ENCODE results near the gene SLC9A3. TPM values are rescaled to one million over a fixed set of nuclear protein-coding genes. Genes with fewer than 3 reads are reported as not detected.
A peak's percentile ranks its signal among the peaks of the same experiment; 100 is the strongest.

Gene SLC9A3
- total RNA-seq, 1 experiment from 2014 or later = 1.5 TPM

- Histone ChIP-seq H3K9me2 (ENCODE audit: insufficient read depth) (no peaks in the 10 kb centered on the region), H3K79me2 (ENCODE audit: insufficient read depth, low read length) (no peaks in the 10 kb centered on the region), H3K27ac (ENCODE audit: low read depth, low read length) (no peak overlapping the region), H3K4me3 (replicated peaks in 1 of 2; ENCODE audit: low read depth in 1 of 2, low read length in 2 of 2) (no peak overlapping the region), H3K9me3 (ENCODE audit: control insufficient read depth in 1 of 2, insufficient read depth in 1 of 2, low read depth in 1 of 2, low read length in 2 of 2) (no peaks in the 10 kb centered on the region), H3K9ac (ENCODE audit: low read length) (no peak overlapping the region), H3K4me2 (ENCODE audit: low read length) (no peak overlapping the region), H3K4me1 (ENCODE audit: control insufficient read depth in 1 of 2, insufficient read depth in 2 of 2, low read length in 2 of 2) (peaks cover 0 to 3% of the 10 kb centered on the region in 2 experiments; a peak in 2 of 4 replicates), H4K20me1 (ENCODE audit: insufficient read depth) (no peaks in the 10 kb centered on the region), H3K27me3 (ENCODE audit: insufficient read depth, low read length) (no peaks in the 10 kb centered on the region), H3K36me3 (ENCODE audit: control insufficient read depth in 1 of 2, insufficient read depth in 2 of 2, low read length in 2 of 2) (no peaks in the 10 kb centered on the region), H2AFZ (ENCODE audit: low read depth, low read length, poor library complexity, severe bottlenecking) (no peak overlapping the region)
- ChIA-PET CTCF (interaction anchor here (1.0 to 3.6 kb wide), 3 partner anchors 10 to 120 kb away, joined by 3 to 21 read pairs (median 6); no protein-coding TSS in a partner anchor), RAD21 (ENCODE audit: low non-redundant PET in 1 of 2, low total read pairs in 2 of 2, uncharacterized antibody in 2 of 2, unreplicated experiment in 2 of 2) (interaction anchor here in 1 of 2 experiments (0.6 to 1.1 kb wide), 2 partner anchors 119 to 249 kb away, joined by 3 to 8 read pairs; no protein-coding TSS in a partner anchor), POLR2A (no interaction called here)
- ATAC-seq (peak; percentile 29), DNase-seq (ENCODE audit: low read depth, low spot score) (no peak)
- BruUV-seq (replicated peaks) = no TSS peak
- intact Hi-C loops (cut with micrococcal nuclease) = loop anchor here (1.0 kb wide), 1 partner anchor 119 kb away; no protein-coding TSS in a partner anchor
- TF ChIP-seq SP1 (IDR thresholded peaks at IDR 0.05; ENCODE audit: low read depth) (no peak), CTCF (IDR thresholded peaks at IDR 0.05 in 2 of 3, conservative IDR thresholded peaks at IDR 0.05 in 1 of 3; ENCODE audit: borderline replicate concordance in 1 of 3, insufficient read depth in 1 of 3, low read depth in 2 of 3, low read length in 2 of 3) (no peak), EZH2 (IDR thresholded peaks at IDR 0.05) (no peak), MAX (IDR thresholded peaks at IDR 0.05) (no peak), EZH2phosphoT487 (IDR thresholded peaks at IDR 0.05; ENCODE audit: borderline replicate concordance) (no peak), SIN3A (IDR thresholded peaks at IDR 0.05; ENCODE audit: low read depth) (no peak), POLR2A (IDR thresholded peaks at IDR 0.05; ENCODE audit: borderline replicate concordance, extremely low read depth, insufficient read depth, insufficient read length) (no peak), JUND (IDR thresholded peaks at IDR 0.05) (no peak), YY1 (IDR thresholded peaks at IDR 0.05; ENCODE audit: extremely low read depth, insufficient replicate concordance, low read depth, low read length) (no peak), FOSL1 (IDR thresholded peaks at IDR 0.05; ENCODE audit: low read depth) (no peak), POLR2AphosphoS5 (IDR thresholded peaks at IDR 0.05; ENCODE audit: low read depth, low read length) (no peak), CBX3 (IDR thresholded peaks at IDR 0.05; ENCODE audit: low read depth) (no peak), EGR1 (IDR thresholded peaks at IDR 0.05; ENCODE audit: low read depth) (no peak), ELF1 (IDR thresholded peaks at IDR 0.05; ENCODE audit: borderline replicate concordance, low read depth) (no peak), TCF7L2 (IDR thresholded peaks at IDR 0.05; ENCODE audit: borderline replicate concordance, extremely low read depth, insufficient read depth, insufficient read length) (no peak), ZBTB33 (IDR thresholded peaks at IDR 0.05; ENCODE audit: extremely low read depth, insufficient replicate concordance, low read length) (no peak), CEBPB (IDR thresholded peaks at IDR 0.05; ENCODE audit: low read depth) (no peak), RAD21 (IDR thresholded peaks at IDR 0.05; ENCODE audit: low read depth) (no peak)
- TF ChIP-seq, protein P1, sequence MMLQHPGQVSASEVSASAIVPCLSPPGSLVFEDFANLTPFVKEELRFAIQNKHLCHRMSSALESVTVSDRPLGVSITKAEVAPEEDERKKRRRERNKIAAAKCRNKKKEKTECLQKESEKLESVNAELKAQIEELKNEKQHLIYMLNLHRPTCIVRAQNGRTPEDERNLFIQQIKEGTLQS (IDR thresholded peaks at IDR 0.05) = no peak
These were observed 87.6 kb downstream of the SLC9A3 start for GRCh38 chr5:436641-436975.
